NCI-H1417 treated with DMSO at 0.1 percent for 48 hours (cell line): ENCODE measurements around the gene ANKRD53.
"Not testable (repeated sequence)": the region's sequence is repeated elsewhere in the genome, so short reads cannot be mapped to it uniquely, and the experiment has no call there.

Source experiments
- DNase-seq: peaks from one replicate; lab custom pipeline; 2025; lab: John Stamatoyannopoulos, UW

ANKRD53 gene

DNA sequence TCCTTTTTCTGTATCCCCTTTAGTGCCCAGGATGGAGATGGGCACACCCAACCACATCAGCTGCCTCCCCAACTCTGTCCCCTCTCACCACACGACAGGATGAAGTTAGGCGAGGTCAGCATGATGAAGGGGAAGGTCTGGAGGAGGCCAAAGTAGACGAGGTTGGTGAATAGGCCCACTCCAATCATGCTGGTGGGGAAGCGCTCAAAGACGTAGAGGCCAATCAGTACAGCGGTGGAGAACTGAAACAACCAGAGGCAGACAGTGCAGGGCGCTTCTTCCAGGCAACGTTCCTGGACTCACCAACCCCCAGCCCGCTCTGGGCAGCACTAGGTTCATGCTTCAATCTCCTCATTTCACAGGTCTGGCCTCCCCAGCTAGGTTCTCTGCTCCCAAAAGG is 13.3 kb downstream of the ANKRD53 start:
- DNase-seq, result no peak

DNA sequence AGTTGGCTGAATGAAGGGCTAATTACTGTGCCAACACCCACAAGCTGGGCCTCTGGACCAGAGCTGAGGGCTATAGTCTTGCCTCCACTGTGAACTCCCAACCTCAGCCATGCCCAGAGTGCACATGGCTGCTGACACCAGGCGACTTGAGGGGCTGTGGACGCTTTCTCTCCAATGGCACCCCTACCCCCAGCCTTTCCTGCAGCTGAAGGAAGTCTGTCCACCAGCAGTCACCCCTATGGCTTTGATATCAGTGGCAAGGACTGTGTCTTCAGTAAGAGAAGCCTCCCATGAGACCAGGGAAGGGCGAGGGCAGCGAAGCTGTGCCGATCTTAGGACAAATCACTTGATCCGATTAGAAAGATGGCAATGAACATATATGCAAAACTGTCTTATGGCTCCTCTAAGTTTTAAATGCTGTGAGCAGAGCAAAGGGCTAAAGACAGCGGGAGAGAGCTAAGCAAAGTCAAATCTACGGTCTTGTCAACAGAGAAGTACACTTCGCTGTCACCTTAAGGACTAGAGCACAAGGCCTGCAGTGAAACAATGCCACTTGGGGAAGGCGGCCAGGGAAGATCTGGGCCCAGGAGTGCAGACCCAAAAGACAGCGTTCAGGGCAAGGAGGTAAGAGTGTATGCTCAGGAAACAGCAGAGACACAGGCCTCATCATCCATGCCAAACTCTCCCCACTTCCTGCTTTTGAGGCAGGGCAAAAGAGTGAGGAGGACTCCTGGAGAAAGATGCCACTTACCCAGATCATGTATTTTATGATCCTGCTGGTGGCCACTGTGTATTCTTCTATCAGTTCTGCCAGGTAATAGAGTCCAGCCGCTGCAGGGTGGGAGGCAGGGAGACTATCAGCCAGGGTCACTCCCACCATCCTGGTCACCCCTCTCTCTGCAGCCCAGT is 14.8 kb downstream of the ANKRD53 start:
- DNase-seq, result no peak

DNA sequence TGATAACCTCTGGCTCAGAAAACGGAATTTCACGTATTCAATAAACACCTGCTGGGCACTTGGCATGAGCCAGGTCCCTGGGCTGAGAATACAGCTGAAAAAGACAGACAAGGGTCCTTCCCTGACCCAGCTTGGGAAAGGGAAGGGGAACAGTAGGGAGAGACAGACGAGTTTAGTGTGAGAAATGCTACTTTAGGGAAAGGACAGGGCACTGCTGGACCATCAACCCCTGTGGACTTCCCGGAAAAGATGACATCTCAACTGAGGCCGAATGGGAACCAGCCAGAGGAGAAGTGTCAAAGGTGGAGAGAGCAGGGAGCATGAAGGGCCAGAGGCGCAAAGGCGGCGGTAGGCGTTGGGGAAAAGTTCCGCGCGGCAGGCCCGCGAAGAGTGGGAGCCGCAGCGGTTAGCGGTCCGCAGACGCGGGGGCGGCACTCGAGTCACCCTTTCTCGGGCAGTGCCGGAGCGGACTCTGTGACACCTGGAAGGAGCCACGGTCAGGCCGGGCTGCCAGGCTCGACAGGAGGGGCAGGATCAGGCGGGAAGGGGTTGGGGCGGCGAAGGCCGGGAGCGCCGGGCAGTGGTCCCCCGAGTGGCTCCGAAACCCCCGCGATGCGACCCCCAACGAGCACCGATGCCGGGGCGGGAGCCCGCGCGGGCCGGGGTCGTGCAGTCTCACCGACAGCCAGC is 15.7 kb downstream of the ANKRD53 start:
- no peak for DNase-seq

DNA sequence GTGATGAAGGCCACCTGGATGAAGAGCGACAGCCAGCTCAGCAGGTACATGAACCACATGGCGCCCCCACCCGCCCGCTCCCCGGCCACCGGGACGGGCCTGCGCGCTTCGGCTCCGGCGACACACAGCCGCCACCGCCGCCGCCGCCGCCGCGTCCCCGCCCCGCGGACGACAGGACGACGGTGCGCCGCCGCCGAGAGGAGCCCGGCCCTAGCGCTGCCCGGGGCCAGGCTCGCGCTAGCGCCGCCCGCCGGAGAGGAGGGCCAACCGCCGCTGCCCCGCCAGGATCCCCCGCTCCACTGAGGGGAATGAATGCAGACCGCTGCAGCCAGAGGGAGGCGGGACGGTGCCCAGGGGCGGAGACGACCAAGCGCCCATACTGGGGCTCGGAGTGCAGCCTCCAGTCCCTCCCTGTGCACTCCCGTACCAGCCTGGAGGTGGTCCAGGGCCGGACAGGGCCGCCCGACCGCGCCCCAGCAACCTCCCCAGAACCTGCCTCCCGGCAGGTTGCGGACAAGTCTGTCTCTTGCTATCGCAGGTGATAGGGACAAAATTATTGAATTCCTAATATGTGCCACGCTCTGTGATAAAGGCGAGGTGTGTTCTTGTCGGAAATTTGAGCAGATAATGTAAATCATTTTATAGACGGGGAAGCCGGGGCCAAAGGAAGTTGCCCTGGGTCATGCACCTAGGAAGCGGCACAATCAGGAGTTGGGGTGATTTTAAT is 16.4 kb downstream of the ANKRD53 start, which contains the start of gene TEX261:
TSS of gene TEX261 (minus strand) at position 175 of the 727 bp plus-strand sequence. CDS start at position 59, 116 bp downstream.
- peak; percentile 38 for DNase-seq

DNA sequence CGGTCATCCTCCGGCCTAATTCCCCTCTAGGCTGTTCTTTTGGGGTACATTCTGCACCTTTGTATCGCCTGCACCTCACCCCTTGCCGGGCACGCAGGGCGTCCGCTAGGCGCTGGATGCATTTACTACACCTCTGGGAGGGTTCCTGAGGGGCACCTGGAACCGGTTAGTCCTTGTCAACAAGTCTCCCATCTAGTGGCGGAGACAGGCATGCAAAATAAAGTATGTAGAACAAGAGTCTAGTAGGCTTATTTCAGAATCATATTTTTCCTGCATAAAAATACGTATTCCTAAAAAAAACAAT is 16.9 kb downstream of the ANKRD53 start:
- DNase-seq, result peak; percentile 46

DNA sequence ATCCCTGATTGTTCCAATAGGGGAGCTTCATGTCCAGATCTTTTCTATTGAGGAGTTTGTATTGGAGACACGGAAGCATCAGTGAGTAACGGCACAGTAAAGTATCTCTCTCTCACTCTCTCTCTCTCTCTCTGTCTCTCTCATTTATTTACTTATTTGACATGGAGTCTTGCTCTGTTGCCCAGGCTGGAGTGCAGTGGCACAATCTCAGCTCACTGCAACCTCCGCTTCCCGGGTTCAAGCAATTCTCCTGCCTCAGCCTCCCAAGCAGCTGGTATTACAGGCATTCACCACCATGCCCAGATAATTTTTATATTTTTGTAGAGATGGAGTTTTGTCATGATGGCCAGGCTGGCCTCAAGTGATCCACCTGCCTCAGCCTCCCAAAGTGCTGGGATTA is 20.5 kb downstream of the ANKRD53 start:
- DNase-seq, result not testable (repeated sequence)

DNA sequence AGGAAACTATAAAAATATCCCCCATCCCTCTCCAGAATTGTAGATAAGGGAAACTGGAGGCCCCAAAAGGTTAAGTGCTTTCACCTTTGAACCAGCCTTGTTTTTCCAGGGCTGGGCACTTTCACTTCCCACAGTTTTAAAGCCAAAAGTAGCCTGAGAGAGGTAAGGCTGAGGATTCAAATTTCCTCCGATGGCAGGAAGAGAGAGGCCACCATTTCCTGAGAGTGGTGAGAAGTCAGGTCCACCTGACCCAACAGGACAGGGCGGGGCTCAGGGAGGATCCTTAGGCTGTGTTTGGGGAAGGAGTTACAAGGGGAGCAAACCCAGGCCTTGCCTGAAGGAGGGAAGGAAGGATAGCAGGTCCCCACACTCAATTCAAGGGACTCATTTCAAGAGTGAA is 20.9 kb downstream of the ANKRD53 start:
- no peak for DNase-seq

DNA sequence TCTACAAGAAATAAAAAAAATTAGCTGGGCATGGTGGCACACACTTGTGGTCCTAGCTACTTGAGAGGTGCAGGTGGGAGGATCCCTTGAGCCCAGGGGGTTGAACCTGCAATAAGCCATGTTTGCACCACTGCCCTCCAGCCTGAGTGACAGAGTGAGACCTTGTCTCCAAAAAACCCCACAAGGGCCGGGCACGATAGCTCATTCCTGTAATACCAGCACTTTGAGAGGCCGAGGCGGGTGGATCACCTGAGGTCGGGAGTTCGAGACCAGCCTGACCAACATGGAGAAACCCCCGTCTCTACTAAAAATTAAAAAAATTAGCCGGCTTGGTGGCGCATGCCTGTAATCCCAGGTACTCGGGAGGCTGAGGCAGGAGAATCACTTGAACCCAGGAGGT is 21.5 kb downstream of the ANKRD53 start:
- not testable (repeated sequence) for DNase-seq

DNA sequence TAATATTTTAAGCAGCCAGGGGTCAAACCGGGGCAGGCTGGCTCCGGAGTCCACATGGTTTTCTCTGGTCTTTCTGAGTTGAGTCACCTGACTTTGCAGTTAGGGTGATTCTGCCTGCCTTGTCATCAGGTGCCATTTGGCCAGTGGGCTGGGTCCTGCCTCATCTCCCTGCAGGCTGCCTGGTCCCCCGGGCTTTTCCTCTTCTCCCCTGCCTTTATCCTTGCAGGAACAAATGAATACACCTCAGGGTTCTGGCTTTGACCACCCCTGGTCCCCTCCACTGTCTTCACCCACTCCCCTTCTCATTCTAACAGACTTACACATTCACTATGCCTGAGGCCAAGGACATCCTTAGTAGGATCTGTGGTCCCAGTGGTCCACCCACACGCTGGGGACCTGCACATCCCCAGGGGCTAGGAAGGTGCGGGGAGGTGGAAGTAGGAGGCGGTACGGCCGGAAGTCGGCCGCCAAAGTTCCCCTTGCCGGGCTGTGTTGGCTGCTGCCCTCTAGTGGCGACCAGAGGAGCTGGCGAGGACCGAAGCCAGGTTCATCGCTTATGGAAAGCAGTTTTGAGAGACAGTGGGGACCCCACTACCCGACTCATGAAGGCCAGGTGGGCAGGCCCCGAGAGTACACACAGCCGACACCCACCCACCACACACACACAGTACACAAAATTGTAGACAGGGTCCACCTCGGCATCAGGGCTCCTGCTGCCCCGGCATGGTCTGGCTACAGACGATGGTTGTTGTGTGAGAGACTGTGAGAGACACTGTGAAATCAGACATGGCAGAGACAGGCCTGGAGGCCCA is 22.6 kb downstream of the ANKRD53 start:
- peak; percentile 9 for DNase-seq

DNA sequence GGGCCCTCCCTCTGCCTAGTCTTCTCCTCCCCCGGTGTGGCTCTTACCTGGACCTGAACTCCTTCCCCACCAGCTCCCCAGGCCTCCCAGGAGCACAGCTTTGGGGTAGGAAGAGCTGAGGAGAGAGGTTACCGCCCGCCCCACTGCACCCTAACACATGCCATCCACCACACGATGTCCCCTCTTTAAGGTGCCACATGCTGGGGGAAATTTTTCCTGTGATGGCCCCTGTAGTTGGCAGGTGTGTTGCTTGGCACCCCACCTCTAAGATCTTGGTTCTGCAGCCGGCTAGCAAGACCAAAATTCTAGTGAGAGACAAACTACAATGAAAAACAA is 23.1 kb downstream of the ANKRD53 start:
- no peak for DNase-seq

DNA sequence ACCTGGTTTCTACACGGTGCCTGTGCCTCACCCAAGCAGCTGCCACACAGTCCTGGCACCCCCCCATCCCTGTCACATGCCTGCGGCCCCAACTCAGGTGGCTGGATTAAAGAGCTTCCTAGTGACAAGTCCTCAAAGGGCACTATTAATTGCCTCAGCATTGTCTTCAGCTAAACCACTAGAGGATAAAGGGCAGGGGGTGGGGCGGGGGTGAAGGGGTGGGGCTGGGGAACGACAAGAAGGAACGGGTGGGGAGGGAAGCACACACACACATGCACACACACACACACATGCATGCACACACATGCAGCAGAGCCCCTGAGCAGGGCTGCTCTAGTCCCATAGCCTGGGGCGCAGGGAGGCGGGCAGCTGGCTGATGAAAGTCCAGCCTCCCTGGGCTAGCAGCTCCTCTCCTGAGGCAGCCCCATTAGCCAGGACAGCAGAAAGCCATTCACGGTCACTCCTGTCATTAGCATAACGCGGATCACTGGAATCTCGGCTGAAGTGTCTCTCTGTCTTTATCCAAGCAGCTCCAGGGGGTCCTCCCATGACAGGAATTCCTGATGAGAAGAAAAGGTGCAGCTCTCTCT is 23.6 kb downstream of the ANKRD53 start:
- peak; percentile 48 for DNase-seq

DNA sequence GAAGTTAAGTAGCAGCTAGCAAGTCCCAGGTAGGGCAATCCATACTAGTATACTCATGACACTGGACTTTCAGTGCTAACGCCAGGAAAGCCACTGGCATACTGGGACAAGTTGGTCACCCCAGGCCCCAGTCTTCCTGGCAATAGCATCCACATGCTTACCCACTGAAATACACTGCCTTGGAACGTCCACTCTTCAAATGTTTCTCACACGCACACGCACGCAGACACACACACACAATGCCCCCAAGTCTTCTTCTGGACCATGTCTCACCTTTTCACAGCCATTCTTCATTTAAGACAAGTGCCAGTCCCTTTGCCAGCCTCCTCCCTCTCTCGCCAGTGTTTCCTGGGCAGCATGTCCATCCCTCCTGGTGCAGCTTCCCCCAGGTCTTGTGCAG is 25.0 kb downstream of the ANKRD53 start:
- DNase-seq, result no peak

DNA sequence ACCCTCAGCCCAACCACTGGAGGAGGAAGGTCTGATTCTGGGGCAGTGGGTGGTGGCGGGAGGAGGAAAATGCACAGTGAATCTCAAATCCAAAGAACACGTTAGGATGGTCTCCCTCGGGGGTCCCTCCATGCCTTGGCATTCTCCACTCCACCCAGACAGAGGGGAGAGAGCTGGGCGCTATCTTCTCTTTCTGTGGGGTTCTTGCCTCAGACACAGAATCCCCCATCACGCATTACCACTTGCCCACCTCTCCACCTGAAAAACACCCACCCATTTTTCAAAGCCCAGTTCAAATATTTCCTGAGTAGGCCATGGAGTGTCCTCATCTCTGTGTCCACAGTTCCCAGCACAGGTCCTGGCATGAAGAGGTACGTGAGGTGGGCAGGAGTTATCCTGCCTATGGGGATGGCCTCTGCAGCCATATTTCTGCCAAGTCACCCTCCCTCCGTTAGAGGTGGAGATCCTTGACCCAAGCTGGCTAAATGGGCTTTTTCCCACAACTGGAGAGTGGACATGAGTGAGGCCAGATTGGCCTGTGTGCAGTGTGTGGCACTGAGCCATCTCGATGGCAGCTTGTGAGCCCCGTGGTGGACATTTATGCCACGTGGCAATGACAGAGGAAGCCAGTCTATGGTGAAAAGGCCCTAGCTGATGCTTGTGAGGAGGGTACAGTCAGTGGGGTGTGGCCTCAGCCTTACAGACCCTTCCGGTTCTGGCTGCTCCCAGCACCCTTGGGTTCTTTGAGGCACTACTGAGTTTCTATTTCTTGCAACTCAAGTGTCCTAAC is 25.7 kb downstream of the ANKRD53 start:
- DNase-seq, result no peak

DNA sequence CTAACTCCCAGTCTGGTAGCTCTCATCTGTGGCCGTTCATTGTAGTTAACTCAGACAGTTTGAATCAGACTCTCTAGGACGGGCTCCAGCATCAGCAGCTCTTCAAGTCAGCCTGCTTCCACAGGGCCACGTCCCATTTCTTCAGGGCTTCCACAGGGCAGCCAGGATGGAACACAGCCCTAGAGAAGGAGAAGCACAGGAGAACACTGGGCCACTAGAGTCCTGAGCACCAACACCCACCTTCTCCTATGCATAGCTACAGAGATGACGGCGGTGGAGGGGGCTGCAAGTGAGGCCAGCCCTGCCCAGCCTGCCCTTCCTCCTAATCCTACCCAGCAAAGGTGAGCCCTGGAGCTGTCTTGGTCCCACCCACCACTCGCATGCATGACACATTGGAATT is 26.4 kb downstream of the ANKRD53 start:
- DNase-seq, result no peak

DNA sequence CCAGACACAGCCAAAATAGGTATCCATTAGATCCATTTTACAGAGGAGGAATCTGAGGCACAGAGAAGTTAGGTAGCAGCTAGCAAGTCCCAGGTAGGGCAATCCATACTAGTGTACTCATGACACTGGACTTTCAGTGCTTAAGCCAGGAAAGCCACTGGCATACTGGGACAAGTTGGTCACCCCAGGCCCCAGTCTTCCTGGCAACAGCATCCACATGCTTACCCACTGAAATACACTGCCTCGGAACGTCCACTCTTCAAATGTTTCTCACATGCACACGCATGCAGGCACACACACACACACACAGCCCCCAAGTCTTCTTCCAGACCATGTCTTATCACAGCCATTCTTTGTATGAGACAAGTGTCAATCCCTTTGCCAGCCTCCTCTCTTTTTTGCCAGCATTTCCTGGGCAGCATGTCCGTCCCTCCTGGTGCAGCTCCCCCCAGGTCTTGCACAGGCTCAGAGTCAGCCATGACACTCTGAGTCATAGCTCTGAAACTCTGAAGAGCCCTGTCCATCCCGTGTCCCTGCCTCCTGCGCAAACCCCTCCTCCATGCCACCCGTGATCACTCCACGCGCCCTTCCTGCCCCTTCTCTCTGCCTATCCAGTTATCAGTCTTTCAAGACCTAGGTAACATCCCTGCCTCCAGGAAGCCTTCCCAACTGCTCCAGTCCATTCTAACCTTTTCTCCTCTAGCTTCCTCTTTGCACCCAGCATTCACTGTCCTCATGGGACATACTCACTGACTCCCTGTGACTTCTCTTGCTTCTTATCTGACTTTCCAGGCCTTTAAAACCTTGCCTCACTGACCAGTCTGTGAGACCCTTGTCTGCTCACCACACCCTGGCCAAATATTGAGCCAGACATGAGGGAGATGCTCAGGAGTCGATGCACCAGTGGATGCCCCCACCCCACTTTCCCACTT is 27.1 kb downstream of the ANKRD53 start:
- DNase-seq, result no peak

DNA sequence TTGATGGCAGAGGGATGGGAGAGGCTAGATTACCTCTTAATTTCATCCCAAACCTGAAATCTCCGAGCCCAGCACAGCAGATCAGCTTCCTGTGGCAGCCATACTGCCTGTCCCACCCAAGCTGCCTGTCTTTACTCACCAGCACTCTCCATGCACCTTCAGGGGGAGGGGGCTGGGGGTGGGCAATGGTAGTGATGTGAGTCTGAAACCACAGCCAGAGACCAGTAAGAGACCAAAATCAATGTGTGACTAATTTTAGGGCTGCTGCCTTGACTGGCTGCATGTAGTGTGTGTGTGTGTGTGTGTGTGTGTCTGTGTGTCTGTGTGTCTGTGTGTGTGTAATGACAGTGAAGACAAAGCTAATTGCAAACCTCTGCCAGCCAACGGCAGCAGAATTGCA is 27.9 kb downstream of the ANKRD53 start:
- no peak for DNase-seq

DNA sequence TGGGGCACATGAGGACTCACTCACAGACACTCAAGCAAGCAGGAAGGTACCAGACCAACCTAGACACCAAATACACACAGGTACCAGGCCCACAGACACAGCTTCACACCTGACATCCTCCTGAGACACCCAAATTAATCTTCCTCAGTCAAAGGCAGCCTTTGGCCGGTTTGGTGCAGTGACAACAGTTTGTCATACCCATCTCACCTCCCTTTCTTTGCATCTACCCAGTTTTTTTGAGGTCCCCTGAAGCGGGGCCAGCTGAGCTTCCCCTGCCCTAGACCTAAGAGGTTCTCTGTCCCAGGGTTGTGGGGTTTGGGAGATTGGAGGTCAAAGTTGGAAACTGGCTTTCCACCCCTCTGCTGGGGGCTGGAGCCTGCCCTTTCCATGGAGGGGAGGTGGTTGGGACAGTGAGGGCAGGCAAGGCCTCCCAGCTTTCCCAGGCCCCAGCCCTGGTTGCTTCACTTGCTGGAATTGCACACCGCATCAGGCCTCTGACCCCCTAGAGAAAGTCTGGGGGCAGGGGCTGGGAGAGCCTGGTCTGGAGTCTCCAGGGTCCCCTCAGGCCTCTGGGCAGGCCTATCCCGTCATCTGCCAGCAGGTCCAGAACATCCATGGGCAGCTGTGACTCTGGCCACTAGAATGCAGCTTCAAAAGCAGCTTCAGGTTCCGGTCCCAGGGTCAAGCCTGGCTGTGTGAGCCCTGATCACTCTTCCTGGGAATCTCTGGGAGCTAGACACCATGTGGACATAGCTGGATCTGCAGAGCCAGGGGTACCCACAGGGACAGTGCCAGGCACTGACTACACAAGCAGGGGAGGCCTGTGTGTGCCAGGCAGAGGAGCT is 28.7 kb downstream of the ANKRD53 start:
- DNase-seq, result no peak

DNA sequence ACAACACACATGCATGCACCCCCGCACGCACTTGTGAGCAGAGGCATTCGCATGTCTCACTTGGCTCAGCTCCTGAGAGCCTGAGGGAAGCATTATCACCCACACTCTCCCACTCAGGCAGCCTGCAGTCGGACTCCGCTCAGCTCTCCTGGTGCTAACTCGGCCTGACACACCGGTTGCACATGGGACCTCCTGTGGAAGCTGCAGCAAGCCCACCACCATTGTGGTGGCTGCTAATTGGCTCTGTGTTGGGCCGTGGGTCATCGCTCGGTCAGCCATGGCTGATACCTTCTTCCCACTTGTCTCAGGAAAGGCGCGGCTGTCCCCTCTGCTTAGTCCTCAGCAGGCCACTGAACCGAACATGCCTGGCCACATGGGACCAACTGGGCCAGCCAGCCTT is 29.9 kb downstream of the ANKRD53 start:
- DNase-seq, result no peak

DNA sequence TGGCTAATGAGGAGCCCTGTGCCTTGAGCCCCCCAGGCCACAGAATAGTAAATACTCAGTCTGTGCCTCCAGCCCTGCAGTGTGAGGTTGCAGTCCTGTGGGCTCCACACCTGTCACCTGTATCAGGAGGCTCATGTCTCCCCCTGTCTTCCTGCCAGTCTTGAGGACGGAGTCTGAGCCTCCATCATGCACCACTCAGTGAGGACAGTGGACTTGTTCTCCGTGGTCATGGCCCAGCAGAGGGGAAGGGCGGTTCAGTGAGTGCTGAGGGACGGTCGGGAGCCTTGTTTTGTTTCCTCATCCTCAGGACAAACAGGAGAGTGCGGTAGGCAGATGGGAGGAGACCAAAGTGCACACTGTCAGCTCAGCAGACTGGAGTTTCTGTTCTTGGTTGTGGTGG is 33.4 kb downstream of the ANKRD53 start:
- DNase-seq, result not testable (repeated sequence)
